ENCODE measurements around the gene UROS. TPM values are rescaled to one million over a fixed set of nuclear protein-coding genes. Genes with fewer than 3 reads are reported as not detected.

Gene UROS
- total RNA-seq, 1 donor = 93.7 TPM

- no peak for DNase-seq (ENCODE audit: low read depth)
Observed at GRCh38 chr10:125762692-125763648, 60.1 kb downstream of the UROS start.

GRCh38 chr10:125761961-125762360 is 61.1 kb downstream of the UROS start:
- TF ChIP-seq CTCF (IDR thresholded peaks at IDR 0.05; ENCODE audit: insufficient read depth, low read depth, low read length) = no peak
- DNase-seq (ENCODE audit: low read depth) = no peak
- H3K4me3 ChIP-seq (ENCODE audit: low read depth, low read length) = no peak overlapping the region

More at GRCh38 chr10:125762692-125763648, 60.1 kb downstream of the UROS start:
- no peak for TF ChIP-seq CTCF (IDR thresholded peaks at IDR 0.05; ENCODE audit: insufficient read depth, low read depth, low read length)
- H3K4me3 ChIP-seq (ENCODE audit: low read depth, low read length) = no peak overlapping the region

GRCh38 chr10:125757742-125758141 is 65.3 kb downstream of the UROS start:
- no peak overlapping the region for H3K4me3 ChIP-seq (ENCODE audit: low read depth, low read length)
- no peak for TF ChIP-seq CTCF (IDR thresholded peaks at IDR 0.05; ENCODE audit: insufficient read depth, low read depth, low read length)
- no peak for DNase-seq (ENCODE audit: low read depth)

GRCh38 chr10:125756853-125757487 is 66.1 kb downstream of the UROS start:
- H3K4me3 ChIP-seq (ENCODE audit: low read depth, low read length) = no peak overlapping the region
- DNase-seq (ENCODE audit: low read depth) = no peak
- no peak for TF ChIP-seq CTCF (IDR thresholded peaks at IDR 0.05; ENCODE audit: insufficient read depth, low read depth, low read length)

DNA sequence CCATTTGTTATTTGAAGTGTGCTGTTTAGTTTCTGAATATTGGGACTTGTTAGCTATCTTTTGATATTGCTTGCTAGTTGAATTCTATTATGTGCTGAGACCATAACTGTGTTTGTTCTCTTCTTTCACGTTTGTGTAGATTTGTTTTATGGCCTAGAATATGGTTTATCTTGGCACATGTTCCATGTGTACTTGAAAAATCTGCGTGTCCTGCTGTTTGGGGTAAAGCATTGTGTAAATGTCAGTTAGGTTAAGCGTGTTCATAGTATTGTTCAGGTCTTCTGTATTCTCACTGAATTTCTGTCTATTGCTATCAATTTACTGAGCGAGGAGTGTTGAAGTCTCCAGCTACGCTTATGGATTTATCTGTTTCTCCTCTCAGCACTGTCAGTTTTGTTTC is 66.9 kb downstream of the UROS start:
- no peak overlapping the region for H3K4me3 ChIP-seq (ENCODE audit: low read depth, low read length)
- TF ChIP-seq CTCF (IDR thresholded peaks at IDR 0.05; ENCODE audit: insufficient read depth, low read depth, low read length) = no peak
- no peak for DNase-seq (ENCODE audit: low read depth)

GRCh38 chr10:125747417-125747816 is 75.6 kb downstream of the UROS start:
- no peak overlapping the region for H3K4me3 ChIP-seq (ENCODE audit: low read depth, low read length)
- no peak for DNase-seq (ENCODE audit: low read depth)
- no peak for TF ChIP-seq CTCF (IDR thresholded peaks at IDR 0.05; ENCODE audit: insufficient read depth, low read depth, low read length)
